Cerebellar nuclear complex (tissue), 1 donor: ENCODE results near the gene BRPF1.
"Not testable (repeated sequence)": the region's sequence is repeated elsewhere in the genome, so short reads cannot be mapped to it uniquely, and the experiment has no call there.

Experiments
- DNase-seq, 2 experiments: peaks; one replicate each; lab custom pipeline; 2025; lab: John Stamatoyannopoulos, UW

The BRPF1 gene

DNA sequence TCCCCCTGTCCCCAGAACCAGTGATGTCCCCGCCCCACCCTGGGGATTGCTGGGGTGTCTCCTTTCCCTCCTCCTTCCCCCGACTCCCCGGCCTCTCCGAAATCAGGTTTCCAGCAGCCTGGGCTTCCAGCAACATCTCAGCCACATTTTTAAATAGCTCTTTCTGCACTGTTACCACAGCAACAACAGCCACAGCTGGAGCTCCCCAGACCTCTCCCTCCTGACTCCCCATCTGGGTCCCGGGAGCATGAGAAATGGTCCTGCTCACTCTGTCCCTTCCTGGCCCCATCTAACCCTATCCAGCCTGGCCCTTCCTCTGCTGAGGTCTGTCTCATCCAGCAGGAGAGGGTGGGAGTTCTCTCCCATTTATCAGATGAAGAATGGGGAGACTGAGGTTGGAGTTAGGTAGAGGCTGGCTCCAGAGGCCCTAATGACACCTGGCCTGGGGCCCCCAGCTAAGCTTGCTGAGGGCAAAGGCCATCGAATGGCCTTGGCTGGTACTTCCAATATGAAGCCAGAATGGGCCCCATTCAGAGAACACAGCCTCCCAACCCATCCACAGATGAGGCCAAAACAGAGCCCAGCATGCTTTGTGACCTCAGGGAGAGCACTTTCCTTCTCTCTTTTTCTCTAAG lies 36.7 kb downstream of the BRPF1 start:
- DNase-seq: no peak

DNA sequence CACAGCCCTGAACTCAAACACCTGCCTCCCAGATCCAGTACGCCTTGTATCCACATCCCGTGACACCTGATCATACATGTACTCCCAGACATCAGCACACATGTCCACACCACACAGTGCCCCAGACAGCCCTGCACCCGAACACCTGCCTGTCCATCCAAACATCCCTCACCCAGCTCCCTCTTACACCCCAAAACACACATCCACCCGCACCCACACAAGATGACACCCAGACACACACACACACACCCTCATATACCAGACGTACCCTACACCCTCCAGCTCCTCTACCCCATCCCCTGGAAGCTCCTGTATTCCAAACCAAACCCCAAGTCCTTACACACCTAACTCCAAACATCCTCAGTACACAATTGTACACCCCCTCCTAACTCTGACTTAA lies 37.5 kb downstream of the BRPF1 start:
- DNase-seq: no peak

GRCh38 chr3:9769426-9770275 lies 38.1 kb downstream of the BRPF1 start, which contains the start of gene CAMK1:
Gene CAMK1, minus strand, starts transcription at chr3:9769947. Its CDS starts 2,198 bp downstream, at chr3:9767749.
- peak in 1 of 2 experiments; percentile 47 for DNase-seq

DNA sequence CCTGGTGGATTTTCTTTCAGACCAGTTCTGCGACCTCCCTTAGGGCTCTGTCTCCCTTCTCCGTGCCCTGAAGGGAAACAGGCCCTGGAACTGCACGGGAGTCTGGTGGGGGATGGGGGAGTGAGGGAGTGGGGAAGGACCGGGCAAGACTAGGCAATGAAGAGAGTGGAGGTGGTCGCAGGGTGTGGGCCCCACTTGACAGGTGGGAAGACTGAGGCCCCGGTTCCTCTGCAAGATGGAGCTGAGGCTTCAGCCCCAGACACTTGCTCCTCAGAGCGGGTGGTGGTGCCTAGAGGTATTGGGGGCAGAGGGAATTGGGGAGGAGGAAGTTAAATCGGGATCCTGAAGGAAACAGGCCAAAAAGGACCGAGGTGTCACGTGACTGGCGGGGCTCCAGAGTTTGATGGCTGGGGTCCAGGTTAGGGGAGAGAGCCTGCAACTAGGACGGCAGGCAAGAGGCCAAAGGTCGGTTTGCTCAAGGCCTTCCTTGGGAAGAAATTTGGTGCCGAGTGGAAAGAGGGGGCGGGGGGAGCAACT lies 38.8 kb downstream of the BRPF1 start:
- peak in 1 of 2 experiments; percentile 6 for DNase-seq

GRCh38 chr3:9771007-9771406 lies 39.5 kb downstream of the BRPF1 start:
- not testable (repeated sequence) for DNase-seq

DNA sequence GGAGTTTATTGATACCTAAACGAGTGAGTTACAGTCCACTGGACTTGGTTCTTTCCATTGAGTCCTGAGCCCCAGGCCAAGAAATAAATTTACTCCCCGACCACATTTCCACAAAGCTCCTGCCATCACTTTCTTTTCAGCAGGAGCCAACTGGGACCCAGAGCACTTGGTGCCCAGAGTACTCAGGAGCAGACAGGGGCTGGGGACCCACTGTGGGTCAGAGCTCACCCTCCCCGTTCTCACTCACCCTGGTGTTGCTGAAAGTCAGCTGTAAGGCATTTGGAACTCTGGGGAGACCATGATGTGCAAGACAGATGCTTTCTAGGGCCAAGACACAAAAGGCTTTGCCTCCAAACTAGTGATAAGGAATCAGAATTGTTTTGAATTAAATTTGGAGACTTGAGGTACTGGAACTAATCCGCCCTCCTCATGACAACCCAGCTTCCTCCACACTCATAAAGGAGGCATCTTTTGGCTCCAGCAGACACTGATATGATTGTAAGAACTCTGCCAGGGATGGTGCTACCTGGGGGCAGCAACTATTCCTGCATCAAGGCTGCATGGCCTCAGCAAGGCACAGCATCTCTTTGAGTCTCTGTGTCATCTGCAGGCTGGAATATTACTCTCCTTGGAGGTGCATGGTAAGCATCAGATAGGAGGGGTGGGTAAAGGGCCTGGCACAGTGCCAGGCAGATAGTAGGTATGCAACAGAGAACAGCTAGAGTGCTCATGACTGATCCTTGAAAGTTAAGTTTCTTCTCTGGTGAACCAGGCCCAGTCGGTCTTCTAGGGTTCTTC lies 45.6 kb downstream of the BRPF1 start:
- no peak for DNase-seq

DNA sequence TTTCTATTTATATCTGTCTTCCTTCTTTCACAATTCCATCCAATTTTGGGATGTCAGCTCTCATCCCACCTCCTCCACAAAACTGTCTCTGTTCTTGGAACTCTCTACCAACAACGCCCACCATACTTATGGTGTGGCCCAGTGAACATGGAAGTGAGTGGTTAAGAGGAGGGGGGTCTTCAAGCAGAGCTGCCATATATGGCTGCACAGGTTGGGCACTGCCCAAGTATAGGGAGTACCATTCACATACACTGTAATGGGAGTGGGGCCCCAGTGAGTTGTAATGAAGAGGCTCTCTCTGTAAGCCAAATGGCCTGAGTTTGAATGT lies 46.1 kb downstream of the BRPF1 start:
- DNase-seq: no peak

GRCh38 chr3:9778143-9779074 lies 46.9 kb downstream of the BRPF1 start:
- no peak for DNase-seq

GRCh38 chr3:9779075-9779593 lies 47.6 kb downstream of the BRPF1 start:
- no peak for DNase-seq

DNA sequence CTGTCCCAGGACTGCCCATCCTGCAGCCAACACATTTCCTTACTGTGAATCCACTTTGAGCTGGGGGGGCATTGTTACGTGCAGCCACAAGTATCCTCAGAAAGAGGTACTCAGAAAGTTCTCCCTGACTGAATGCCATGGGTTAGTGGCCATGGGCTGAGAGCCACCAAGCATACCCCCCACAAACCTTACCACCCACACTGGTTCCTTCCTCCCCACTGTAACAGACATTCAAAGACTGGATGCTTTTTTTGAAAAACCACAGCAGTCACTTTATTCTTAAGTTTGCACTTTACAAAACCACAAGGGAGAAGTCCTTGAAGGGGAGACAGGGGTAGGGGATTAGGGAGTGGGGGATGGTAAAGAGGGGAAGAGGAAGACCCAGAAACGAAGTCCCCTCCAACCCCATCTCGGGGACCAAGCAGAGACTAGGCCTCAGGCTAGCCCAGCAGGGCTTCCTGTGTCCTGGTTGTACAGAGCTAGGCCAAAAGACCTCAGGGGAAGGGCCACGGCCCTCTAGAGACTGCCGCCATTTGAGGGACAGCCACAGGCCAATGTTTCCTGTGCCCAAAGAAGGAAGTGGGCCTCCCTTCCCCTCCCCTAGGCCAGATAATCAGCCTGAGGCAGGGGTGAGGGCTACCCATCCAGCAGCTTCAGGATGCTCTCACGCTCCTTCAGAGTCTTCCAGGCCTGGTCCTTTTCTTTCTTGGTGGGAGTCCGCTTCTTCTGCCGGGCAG lies 48.4 kb downstream of the BRPF1 start:
- DNase-seq: no peak

GRCh38 chr3:9780458-9780812 lies 48.9 kb downstream of the BRPF1 start:
- DNase-seq: no peak

GRCh38 chr3:9780910-9781309 lies 49.4 kb downstream of the BRPF1 start:
- DNase-seq: no peak

GRCh38 chr3:9781551-9781950 lies 50.0 kb downstream of the BRPF1 start:
- no peak for DNase-seq

DNA sequence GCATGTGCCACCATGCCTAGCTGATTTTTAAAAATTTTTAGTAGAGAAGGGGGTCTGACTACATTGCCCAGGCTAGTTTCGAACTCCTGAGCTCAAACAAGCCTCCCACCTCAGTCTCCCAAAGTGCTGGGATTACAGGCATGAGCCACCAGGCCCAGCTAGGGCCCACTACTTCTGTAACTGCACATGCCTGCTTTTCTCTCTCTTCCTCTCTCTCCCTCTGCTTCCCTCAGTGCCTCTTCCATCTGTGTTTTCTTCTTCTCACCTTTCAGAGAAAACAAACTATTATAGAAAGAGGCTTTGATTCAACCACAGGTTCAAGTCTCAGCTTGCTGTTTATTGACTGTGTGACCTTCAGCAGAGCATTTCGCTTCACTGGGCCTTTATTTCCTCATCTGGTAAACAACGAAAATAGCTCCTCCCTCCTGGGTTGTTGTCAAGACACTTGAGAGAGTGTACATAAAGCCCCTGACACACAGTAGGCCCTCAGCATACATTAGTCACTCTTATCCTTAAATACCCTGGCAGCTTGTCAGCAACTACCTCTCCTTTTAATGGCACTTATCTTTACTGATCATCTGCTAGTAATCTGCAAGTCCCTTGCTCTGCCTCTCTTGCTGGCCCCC lies 50.6 kb downstream of the BRPF1 start:
- DNase-seq: no peak

- DNase-seq: no peak
Observed at GRCh38 chr3:9782770-9783169, 51.2 kb downstream of the BRPF1 start.

GRCh38 chr3:9783954-9784353 lies 52.4 kb downstream of the BRPF1 start:
- DNase-seq: no peak

DNA sequence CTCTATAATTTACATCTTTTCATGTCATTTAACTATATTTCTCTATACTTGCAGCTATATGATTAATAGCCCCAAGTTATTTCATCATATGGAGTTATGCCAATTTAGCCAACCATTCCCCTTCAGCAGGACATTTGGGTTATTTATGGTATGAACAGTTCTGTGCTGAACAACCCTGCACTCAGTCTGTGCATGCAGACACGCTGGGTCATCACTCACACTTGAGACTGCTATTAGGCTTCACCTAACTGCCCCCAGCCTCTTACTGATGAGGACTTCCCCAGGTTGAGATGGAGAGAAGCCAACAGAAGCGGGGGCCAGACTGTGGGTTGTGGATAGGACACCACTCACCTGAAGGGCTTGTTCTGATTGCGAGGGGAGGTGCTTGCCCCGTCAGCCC lies 53.4 kb downstream of the BRPF1 start:
- DNase-seq: no peak

GRCh38 chr3:9785602-9786001 lies 54.1 kb downstream of the BRPF1 start:
- no peak for DNase-seq

- DNase-seq: no peak
Observed at GRCh38 chr3:9786209-9786739, 54.7 kb downstream of the BRPF1 start.
